Measurements from ENCODE around the gene ATAT1. TPM values are rescaled to one million over a fixed set of nuclear protein-coding genes. Genes with fewer than 3 reads are reported as not detected.
A peak's percentile ranks its signal among the peaks of the same experiment; 100 is the strongest.

The ATAT1 gene
- polyA plus RNA-seq, 3 donors: 0.51 to 10.4 (median 0.68) TPM

DNA sequence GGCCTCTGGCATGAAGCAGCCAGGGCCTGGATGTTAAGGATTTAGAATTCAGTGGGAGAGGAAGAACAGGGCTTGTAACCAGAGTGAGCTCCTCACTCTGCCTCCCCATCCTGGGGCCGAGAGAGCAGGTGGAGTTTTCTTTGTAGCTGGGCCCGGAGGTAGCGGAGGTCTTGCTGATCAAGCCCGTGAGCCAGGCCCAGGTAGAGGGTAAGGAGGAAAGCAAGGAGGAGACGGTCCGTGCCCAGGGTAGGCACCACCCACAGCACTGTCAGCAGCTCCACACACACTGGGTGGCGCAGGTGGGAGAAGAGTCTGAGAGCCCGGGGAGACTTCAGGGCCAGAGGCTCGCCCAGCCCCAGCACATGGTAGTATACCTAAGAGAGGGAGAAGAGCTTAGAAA lies 61.9 kb downstream of the ATAT1 start:
- no peak for DNase-seq
- Histone ChIP-seq H3K27me3 (ENCODE audit: control insufficient read depth in 2 of 2, insufficient read depth in 2 of 2, low read length in 2 of 2) (no peaks in the 10 kb centered on the region), H3K36me3 (replicated peaks in 1 of 2; ENCODE audit: control insufficient read depth in 1 of 2, insufficient read depth in 2 of 2, low read length in 2 of 2) (no peaks in the 10 kb centered on the region), H3K9ac (ENCODE audit: insufficient read depth, low read length, poor library complexity, severe bottlenecking) (no peak overlapping the region), H3K4me2 (replicated peaks; ENCODE audit: extremely low read depth, low read length, poor library complexity, severe bottlenecking) (peak overlapping the region; percentile 100), H3K4me3 (replicated peaks in 1 of 3; ENCODE audit: low read depth in 2 of 3, low read length in 3 of 3) (peak overlapping the region in 1 of 3 experiments; percentile 100), H3K4me1 (ENCODE audit: control insufficient read depth in 1 of 2, insufficient read depth in 2 of 2, low read length in 2 of 2) (peaks cover 42 to 51% of the 10 kb centered on the region in 2 donors), H3K79me2 (ENCODE audit: insufficient read depth, low read length) (peaks cover 68% of the 10 kb centered on the region), H3K9me3 (replicated peaks in 1 of 2; ENCODE audit: control insufficient read depth in 1 of 2, insufficient read depth in 1 of 2, low read length in 2 of 2) (no peaks in the 10 kb centered on the region), H3K27ac (ENCODE audit: low read depth in 1 of 2, low read length in 2 of 2) (peak overlapping the region; percentile 99), H2AFZ (ENCODE audit: insufficient read depth, low read depth, low read length, poor library complexity, severe bottlenecking) (no peak overlapping the region), H4K20me1 (ENCODE audit: insufficient read depth, low read length) (peaks cover 25% of the 10 kb centered on the region)
- Mint-ChIP-seq H3K27ac (peak overlapping the region; percentile 93 to 99 (median 97)), H3K36me3 (peaks cover 10 to 20% of the 10 kb centered on the region in 2 donors), H3K9me3 (no peaks in the 10 kb centered on the region), H3K4me1 (peaks cover 48% of the 10 kb centered on the region), H3K27me3 (ENCODE audit: low read depth in 3 of 3) (peaks cover 0 to 4% (median 0%) of the 10 kb centered on the region in 3 donors), H3K4me3 (peak overlapping the region; percentile 94 to 99)
- no CpG with 5 or more reads among the region's 9 CpGs for WGBS (ENCODE audit: insufficient coverage)
- TF ChIP-seq CTCF (IDR thresholded peaks at IDR 0.05): no peak
- intact Hi-C loops (cut with micrococcal nuclease): no loop called here

GRCh38 chr6:30689022-30689865 lies 62.6 kb downstream of the ATAT1 start:
- Mint-ChIP-seq H3K27me3 (ENCODE audit: low read depth in 3 of 3) (peaks cover 0 to 4% (median 0%) of the 10 kb centered on the region in 3 donors), H3K4me3 (peak overlapping the region; percentile 97 to 99), H3K27ac (peak overlapping the region; percentile 93 to 99 (median 98)), H3K9me3 (no peaks in the 10 kb centered on the region), H3K4me1 (peaks cover 48% of the 10 kb centered on the region), H3K36me3 (peaks cover 10 to 13% of the 10 kb centered on the region in 2 donors)
- peak overlapping the region; percentile 99 for H3K27ac ChIP-seq (ENCODE audit: low read depth in 1 of 2, low read length in 2 of 2)
- peaks cover 22% of the 10 kb centered on the region for H4K20me1 ChIP-seq (ENCODE audit: insufficient read depth, low read length)
- H3K36me3 ChIP-seq (replicated peaks in 1 of 2; ENCODE audit: control insufficient read depth in 1 of 2, insufficient read depth in 2 of 2, low read length in 2 of 2): no peaks in the 10 kb centered on the region
- H3K9me3 ChIP-seq (replicated peaks in 1 of 2; ENCODE audit: control insufficient read depth in 1 of 2, insufficient read depth in 1 of 2, low read length in 2 of 2): no peaks in the 10 kb centered on the region
- 84% methylated on average over 4 of the region's 11 CpGs for WGBS (ENCODE audit: insufficient coverage)
- no peak for DNase-seq
- peak overlapping the region; percentile 100 for H3K4me2 ChIP-seq (replicated peaks; ENCODE audit: extremely low read depth, low read length, poor library complexity, severe bottlenecking)
- no peak overlapping the region for H2AFZ ChIP-seq (ENCODE audit: insufficient read depth, low read depth, low read length, poor library complexity, severe bottlenecking)
- H3K9ac ChIP-seq (ENCODE audit: insufficient read depth, low read length, poor library complexity, severe bottlenecking): no peak overlapping the region
- H3K79me2 ChIP-seq (ENCODE audit: insufficient read depth, low read length): peaks cover 61% of the 10 kb centered on the region
- intact Hi-C loops (cut with micrococcal nuclease): no loop called here
- no peaks in the 10 kb centered on the region for H3K27me3 ChIP-seq (ENCODE audit: control insufficient read depth in 2 of 2, insufficient read depth in 2 of 2, low read length in 2 of 2)
- peaks cover 42 to 51% of the 10 kb centered on the region in 2 donors for H3K4me1 ChIP-seq (ENCODE audit: control insufficient read depth in 1 of 2, insufficient read depth in 2 of 2, low read length in 2 of 2)
- H3K4me3 ChIP-seq (replicated peaks in 1 of 3; ENCODE audit: low read depth in 2 of 3, low read length in 3 of 3): peak overlapping the region in 1 of 3 experiments; percentile 100
- no peak for TF ChIP-seq CTCF (IDR thresholded peaks at IDR 0.05)
